Panc1 (cell line): ENCODE data around the gene PACSIN3. TPM values are rescaled to one million over a fixed set of nuclear protein-coding genes. Genes with fewer than 3 reads are reported as not detected.

Experiments
- ATAC-seq: fragments of 200-7000 bp; cut with Tn5 transposase; 2 replicates; pipeline ENCODE4 v1.9.1; 2020; ENCODE audit warnings: mild to moderate bottlenecking, moderate library complexity
- BruUV-seq: library from RNA; stranded (reverse); fragments of 400-500 nt; replicated peaks from 2 replicates; lab custom pipeline; 2021; lab: Mats Ljungman, UMichigan
- CTCF ChIA-PET: fragments of 300-600 bp; sonication (Branson Sonifier 250); formaldehyde crosslinking; loops from one replicate; lab custom pipeline; 2022; ENCODE audit warnings: antibody characterized with exemption; lab: Charles Lee
- POLR2A ChIA-PET: fragments of 300-600 bp; sonication (Branson Sonifier 250); formaldehyde crosslinking; loops from one replicate; lab custom pipeline; 2022; ENCODE audit warnings: antibody characterized with exemption; lab: Charles Lee
- DNase-seq: peaks from one replicate; pipeline ENCODE4 v3.0.0-alpha.2; 2010; ENCODE audit warnings: low read depth, low spot score
- H3K27ac ChIP-seq: 2 replicates; pipeline ENCODE4 v1.5.1; 2011; ENCODE audit warnings: mild to moderate bottlenecking, low read length, inconsistent platforms
- H3K27me3 ChIP-seq: fragments of 200-500 bp; sonication (Bioruptor generic); 2 replicates; pipeline ENCODE4 v1.6.0; 2014; ENCODE audit warnings: low read length, inconsistent platforms; ENCODE audit not compliant: control insufficient read depth, insufficient read depth
- H3K36me3 ChIP-seq: fragments of 200-500 bp; sonication (Bioruptor generic); 2 replicates; pipeline ENCODE4 v1.5.1; 2014; ENCODE audit warnings: inconsistent platforms, mild to moderate bottlenecking, low read length, moderate library complexity; ENCODE audit not compliant: control insufficient read depth, insufficient read depth
- H3K4me1 ChIP-seq: 2 replicates; pipeline ENCODE4 v1.5.1; 2011; ENCODE audit warnings: inconsistent platforms, mild to moderate bottlenecking, low read length, moderate library complexity; ENCODE audit not compliant: control insufficient read depth, insufficient read depth
- H3K4me3 ChIP-seq, 2 experiments: 2 replicates each; pipeline ENCODE4 v1.5.1; 2011 to 2012; ENCODE audit warnings: low read depth in 2 of 2, low read length in 2 of 2, mild to moderate bottlenecking in 2 of 2, inconsistent platforms in 1 of 2, moderate library complexity in 1 of 2
- H3K9me3 ChIP-seq: fragments of 200-500 bp; sonication (Bioruptor generic); 2 replicates; pipeline ENCODE4 v1.5.1; 2014; ENCODE audit warnings: low read depth, mild to moderate bottlenecking, inconsistent platforms, low read length, moderate library complexity; ENCODE audit not compliant: control insufficient read depth, insufficient read depth
- POLR2AphosphoS5 ChIP-seq: IDR thresholded peaks from 2 replicates; pipeline ENCODE4 v1.6.1; 2012; ENCODE audit warnings: mild to moderate bottlenecking, low read depth, low read length, moderate library complexity
- SIN3A ChIP-seq: IDR thresholded peaks from 2 replicates; pipeline ENCODE4 v1.6.1; 2012; ENCODE audit warnings: low read depth, mild to moderate bottlenecking, low read length, moderate library complexity, borderline replicate concordance; ENCODE audit not compliant: insufficient read depth
- TCF7L2 ChIP-seq: IDR thresholded peaks from 2 replicates; pipeline ENCODE4 v1.6.1; 2011; ENCODE audit warnings: mild to moderate bottlenecking, low read depth, low read length, inconsistent platforms
- in situ Hi-C: cut with HindIII; loops from 2 replicates; pipeline ENCODE4 v1.10.0; 2016; ENCODE audit warnings: low sequenced_read_pairs, low pct_unique_long_range_greater_than_20kb
- intact Hi-C: fragments of 100-400 bp; cut with micrococcal nuclease; formaldehyde crosslinking; loops from one replicate; pipeline ENCODE4 v1.10.0; 2022; ENCODE audit not compliant: unreplicated experiment
- total RNA-seq: library from RNA; stranded (reverse); gene quantifications from one replicate; pipeline ENCODE4 v1.2.1, GENCODE V29; 2021; ENCODE audit not compliant: unreplicated experiment
- TF ChIP-seq, protein P1 (sequence below), 2 experiments: IDR thresholded peaks; 2 replicates each; pipeline ENCODE4 v1.6.1; 2011 to 2012; ENCODE audit warnings: low read depth in 2 of 2, control low read depth in 1 of 2, low read length in 1 of 2, mild to moderate bottlenecking in 1 of 2, moderate library complexity in 1 of 2; ENCODE audit not compliant: insufficient read depth in 1 of 2
- TF ChIP-seq, protein P2 (sequence below): fragments of 450-650 bp; IDR thresholded peaks from 2 replicates; pipeline ENCODE4 v1.5.1; 2017; ENCODE audit warnings: mild to moderate bottlenecking

The PACSIN3 gene
- total RNA-seq, 1 experiment from 2014 or later, result 45.3 TPM

DNA sequence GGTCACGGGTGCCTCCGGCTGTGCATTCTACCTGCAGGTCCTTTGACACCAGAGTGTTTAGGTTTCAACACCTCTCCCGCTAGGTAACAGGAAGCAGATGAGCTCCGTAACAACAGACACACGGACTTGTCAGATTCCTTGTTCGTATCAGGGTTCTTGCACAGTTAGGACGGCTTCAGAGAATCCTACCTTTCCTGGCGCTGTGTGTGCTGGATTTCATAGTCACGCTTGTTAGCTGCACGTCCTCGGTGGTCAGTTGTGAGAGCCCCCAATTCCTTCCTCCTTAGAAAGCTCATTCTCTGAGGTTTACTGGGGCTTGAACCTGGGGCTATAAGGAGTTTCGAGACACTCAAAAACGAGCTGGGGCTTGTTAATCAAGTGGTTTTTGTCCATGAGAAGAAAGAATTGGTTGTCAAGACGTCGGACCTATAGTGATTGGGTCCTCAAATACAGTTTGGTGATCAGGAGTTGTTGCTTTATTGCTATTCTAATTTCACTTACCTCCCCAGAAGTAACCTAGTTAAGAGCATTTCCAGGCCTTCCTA, 29.2 kb upstream of the PACSIN3 start:
- ATAC-seq (no peak), DNase-seq (no peak)
- Histone ChIP-seq H3K27me3 (no peaks in the 10 kb centered on the region), H3K9me3 (no peaks in the 10 kb centered on the region), H3K27ac (peak overlapping the region; percentile 95), H3K4me1 (peaks cover 22% of the 10 kb centered on the region), H3K4me3 (peak overlapping the region; percentile 83 to 97), H3K36me3 (peaks cover 2% of the 10 kb centered on the region; the same call in 1 of the 2 replicates)
- TF ChIP-seq TCF7L2 (no peak), POLR2AphosphoS5 (no peak), SIN3A (no peak; the same call in 1 of the 2 replicates)
- TF ChIP-seq, protein P1, sequence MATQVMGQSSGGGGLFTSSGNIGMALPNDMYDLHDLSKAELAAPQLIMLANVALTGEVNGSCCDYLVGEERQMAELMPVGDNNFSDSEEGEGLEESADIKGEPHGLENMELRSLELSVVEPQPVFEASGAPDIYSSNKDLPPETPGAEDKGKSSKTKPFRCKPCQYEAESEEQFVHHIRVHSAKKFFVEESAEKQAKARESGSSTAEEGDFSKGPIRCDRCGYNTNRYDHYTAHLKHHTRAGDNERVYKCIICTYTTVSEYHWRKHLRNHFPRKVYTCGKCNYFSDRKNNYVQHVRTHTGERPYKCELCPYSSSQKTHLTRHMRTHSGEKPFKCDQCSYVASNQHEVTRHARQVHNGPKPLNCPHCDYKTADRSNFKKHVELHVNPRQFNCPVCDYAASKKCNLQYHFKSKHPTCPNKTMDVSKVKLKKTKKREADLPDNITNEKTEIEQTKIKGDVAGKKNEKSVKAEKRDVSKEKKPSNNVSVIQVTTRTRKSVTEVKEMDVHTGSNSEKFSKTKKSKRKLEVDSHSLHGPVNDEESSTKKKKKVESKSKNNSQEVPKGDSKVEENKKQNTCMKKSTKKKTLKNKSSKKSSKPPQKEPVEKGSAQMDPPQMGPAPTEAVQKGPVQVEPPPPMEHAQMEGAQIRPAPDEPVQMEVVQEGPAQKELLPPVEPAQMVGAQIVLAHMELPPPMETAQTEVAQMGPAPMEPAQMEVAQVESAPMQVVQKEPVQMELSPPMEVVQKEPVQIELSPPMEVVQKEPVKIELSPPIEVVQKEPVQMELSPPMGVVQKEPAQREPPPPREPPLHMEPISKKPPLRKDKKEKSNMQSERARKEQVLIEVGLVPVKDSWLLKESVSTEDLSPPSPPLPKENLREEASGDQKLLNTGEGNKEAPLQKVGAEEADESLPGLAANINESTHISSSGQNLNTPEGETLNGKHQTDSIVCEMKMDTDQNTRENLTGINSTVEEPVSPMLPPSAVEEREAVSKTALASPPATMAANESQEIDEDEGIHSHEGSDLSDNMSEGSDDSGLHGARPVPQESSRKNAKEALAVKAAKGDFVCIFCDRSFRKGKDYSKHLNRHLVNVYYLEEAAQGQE (IDR thresholded peaks at IDR 0.05; ENCODE audit: insufficient read depth in 1 of 2, low read depth in 2 of 2, low read length in 1 of 2), result no peak
- TF ChIP-seq, protein P2, sequence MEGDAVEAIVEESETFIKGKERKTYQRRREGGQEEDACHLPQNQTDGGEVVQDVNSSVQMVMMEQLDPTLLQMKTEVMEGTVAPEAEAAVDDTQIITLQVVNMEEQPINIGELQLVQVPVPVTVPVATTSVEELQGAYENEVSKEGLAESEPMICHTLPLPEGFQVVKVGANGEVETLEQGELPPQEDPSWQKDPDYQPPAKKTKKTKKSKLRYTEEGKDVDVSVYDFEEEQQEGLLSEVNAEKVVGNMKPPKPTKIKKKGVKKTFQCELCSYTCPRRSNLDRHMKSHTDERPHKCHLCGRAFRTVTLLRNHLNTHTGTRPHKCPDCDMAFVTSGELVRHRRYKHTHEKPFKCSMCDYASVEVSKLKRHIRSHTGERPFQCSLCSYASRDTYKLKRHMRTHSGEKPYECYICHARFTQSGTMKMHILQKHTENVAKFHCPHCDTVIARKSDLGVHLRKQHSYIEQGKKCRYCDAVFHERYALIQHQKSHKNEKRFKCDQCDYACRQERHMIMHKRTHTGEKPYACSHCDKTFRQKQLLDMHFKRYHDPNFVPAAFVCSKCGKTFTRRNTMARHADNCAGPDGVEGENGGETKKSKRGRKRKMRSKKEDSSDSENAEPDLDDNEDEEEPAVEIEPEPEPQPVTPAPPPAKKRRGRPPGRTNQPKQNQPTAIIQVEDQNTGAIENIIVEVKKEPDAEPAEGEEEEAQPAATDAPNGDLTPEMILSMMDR, result no peak
- POLR2A ChIA-PET, result no interaction called here
- intact Hi-C loops (no loop called here), in situ Hi-C loops (no loop called here)
- CTCF ChIA-PET, result interaction anchor here (1.4 kb wide), 1 partner anchor 36 kb away, joined by 5 read pairs; no protein-coding TSS in a partner anchor
- no TSS peak for BruUV-seq

DNA sequence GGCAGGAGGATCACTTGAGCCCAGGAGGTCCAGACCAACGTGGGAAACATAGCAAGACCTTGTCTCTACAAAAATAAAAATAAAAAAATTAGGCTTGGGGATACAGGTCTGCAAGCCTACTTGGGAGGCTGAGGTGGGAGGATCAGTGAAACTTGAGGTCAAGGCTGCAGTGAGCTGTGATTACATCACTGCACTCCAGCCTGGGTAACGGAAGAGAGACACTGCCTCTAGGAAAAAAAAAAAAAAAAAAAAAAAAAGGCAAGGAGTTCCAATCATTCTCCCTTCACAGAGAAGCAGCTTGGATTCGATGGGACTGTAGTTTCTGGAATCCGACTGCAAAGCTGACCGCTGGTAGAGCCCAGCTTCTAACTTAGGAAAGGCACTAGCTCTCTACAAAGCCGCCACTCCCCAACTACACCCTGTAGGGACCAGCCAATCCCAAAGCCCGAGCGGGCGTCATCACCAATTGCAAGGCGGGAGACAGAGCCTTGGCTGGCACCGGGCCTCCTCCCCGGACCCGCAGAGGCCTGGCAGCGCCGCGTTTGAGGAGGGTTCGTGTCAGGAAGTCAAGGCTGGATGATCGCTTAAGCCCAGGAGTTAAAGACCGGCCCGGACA, 27.8 kb upstream of the PACSIN3 start:
- in situ Hi-C loops (no loop called here), intact Hi-C loops (no loop called here)
- ChIA-PET POLR2A (interaction anchor here (0.5 to 1.3 kb wide), 14 partner anchors 9 to 535 kb away, joined by 3 to 11 read pairs (median 5); no protein-coding TSS in a partner anchor), CTCF (interaction anchor here (0.6 to 1.4 kb wide), 5 partner anchors 35 to 141 kb away, joined by 3 to 5 read pairs (median 3); no protein-coding TSS in a partner anchor)
- peaks cover 2% of the 10 kb centered on the region; the same call in 1 of the 2 replicates for H3K36me3 ChIP-seq
- H3K4me1 ChIP-seq, result peaks cover 16% of the 10 kb centered on the region
- no peaks in the 10 kb centered on the region for H3K27me3 ChIP-seq
- TSS peak; percentile 93 for BruUV-seq
- DNase-seq (peak; percentile 73), ATAC-seq (peak; percentile 94)
- H3K4me3 ChIP-seq, result peak overlapping the region; percentile 83 to 97
- TF ChIP-seq, protein P1 (IDR thresholded peaks at IDR 0.05; ENCODE audit: insufficient read depth in 1 of 2, low read depth in 2 of 2, low read length in 1 of 2), result no peak
- TF ChIP-seq POLR2AphosphoS5 (peak; percentile 88), SIN3A (no peak), TCF7L2 (peak; percentile 59; the same call in 1 of the 2 replicates)
- TF ChIP-seq, protein P2, result no peak
- no peaks in the 10 kb centered on the region for H3K9me3 ChIP-seq
- peak overlapping the region; percentile 88 for H3K27ac ChIP-seq
